ENCODE results near the gene GBX1. TPM values are rescaled to one million over a fixed set of nuclear protein-coding genes. Genes with fewer than 3 reads are reported as not detected.

The GBX1 gene
- total and polyA plus RNA-seq, 9 donors = 0.44 to 2.5 (median 1.5) TPM

GRCh38 chr7:151181011-151181431, 13.5 kb upstream of the GBX1 start:
- Histone ChIP-seq H3K27me3 (ENCODE audit: control insufficient read depth, insufficient read depth, low read length) (peaks cover 4% of the 10 kb centered on the region), H3K9me3 (replicated peaks; ENCODE audit: control insufficient read depth, low read depth, low read length) (no peaks in the 10 kb centered on the region), H3K4me3 (ENCODE audit: low read length) (no peak overlapping the region), H3K36me3 (ENCODE audit: control insufficient read depth, insufficient read depth, low read length) (no peaks in the 10 kb centered on the region), H3K27ac (ENCODE audit: low read length) (no peak overlapping the region), H3K4me1 (ENCODE audit: control insufficient read depth, insufficient read depth, low read length) (peaks cover 11% of the 10 kb centered on the region)
- DNase-seq = peak; percentile 61
- WGBS (ENCODE audit: insufficient coverage) = 53% methylated on average over 17 of the region's 22 CpGs

GRCh38 chr7:151179946-151180345, 12.5 kb upstream of the GBX1 start:
- WGBS (ENCODE audit: insufficient coverage) = 67% methylated on average over 1 of the region's 4 CpGs
- no peak for DNase-seq
- peaks cover 10% of the 10 kb centered on the region for H3K4me1 ChIP-seq (ENCODE audit: control insufficient read depth, insufficient read depth, low read length)
- H3K27me3 ChIP-seq (ENCODE audit: control insufficient read depth, insufficient read depth, low read length) = peaks cover 12% of the 10 kb centered on the region
- no peak overlapping the region for H3K27ac ChIP-seq (ENCODE audit: low read length)
- H3K36me3 ChIP-seq (ENCODE audit: control insufficient read depth, insufficient read depth, low read length) = no peaks in the 10 kb centered on the region
- H3K9me3 ChIP-seq (replicated peaks; ENCODE audit: control insufficient read depth, low read depth, low read length) = no peaks in the 10 kb centered on the region
- no peak overlapping the region for H3K4me3 ChIP-seq (ENCODE audit: low read length)

DNA sequence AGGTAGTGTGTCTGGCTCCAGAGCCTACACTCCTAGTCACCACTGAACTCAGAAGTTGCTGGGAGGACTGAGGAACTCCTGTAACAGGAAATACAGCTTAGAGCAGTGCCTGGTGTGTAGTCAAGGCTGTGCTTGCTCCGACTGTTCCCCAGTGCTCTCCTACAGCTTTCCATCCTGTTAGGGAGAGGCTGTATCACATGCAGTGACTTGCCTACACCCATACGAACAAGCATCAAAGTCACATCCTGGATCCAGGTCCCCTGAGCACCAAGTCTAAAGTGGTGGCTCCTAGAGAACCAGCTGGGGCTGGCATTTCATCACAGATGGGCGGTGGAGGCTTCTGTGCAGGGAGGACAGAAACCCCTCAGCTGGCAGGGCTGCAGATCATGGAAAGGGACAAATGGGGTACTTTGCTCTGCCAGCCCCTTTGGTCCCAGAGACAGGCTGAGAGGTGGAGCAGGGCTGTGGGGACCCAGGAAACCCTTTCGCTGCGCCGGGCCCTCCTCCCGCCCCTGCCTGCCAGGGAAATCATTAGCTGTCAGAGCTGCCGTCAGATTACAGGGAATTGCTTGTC, 11.9 kb upstream of the GBX1 start:
- no peak for DNase-seq
- WGBS (ENCODE audit: insufficient coverage) = 67% methylated on average over 8 of the region's 8 CpGs
- no peak overlapping the region for H3K4me3 ChIP-seq (ENCODE audit: low read length)
- H3K27me3 ChIP-seq (ENCODE audit: control insufficient read depth, insufficient read depth, low read length) = peaks cover 17% of the 10 kb centered on the region
- no peak overlapping the region for H3K27ac ChIP-seq (ENCODE audit: low read length)
- no peaks in the 10 kb centered on the region for H3K9me3 ChIP-seq (replicated peaks; ENCODE audit: control insufficient read depth, low read depth, low read length)
- H3K4me1 ChIP-seq (ENCODE audit: control insufficient read depth, insufficient read depth, low read length) = peaks cover 13% of the 10 kb centered on the region
- H3K36me3 ChIP-seq (ENCODE audit: control insufficient read depth, insufficient read depth, low read length) = no peaks in the 10 kb centered on the region

DNA sequence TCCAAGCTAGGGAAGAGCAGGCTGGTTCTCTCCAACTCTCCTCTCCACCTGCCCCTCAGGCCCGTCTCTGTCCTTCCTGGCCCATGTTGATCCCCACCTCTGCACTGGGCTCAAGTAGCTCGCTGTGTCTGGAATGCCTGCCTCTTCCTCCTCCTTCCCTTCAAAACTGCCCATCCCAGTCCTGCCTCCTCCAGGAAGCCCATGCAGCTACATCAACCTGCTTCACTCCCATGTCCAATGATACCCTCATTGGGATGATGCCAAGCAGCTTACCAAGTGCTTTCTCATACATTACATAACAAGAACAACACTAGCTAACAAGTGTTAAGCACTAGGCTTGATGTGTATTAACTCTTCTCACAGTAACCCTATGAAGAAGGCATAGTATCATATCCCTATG, 11.3 kb upstream of the GBX1 start:
- Histone ChIP-seq H3K27me3 (ENCODE audit: control insufficient read depth, insufficient read depth, low read length) (peaks cover 17% of the 10 kb centered on the region), H3K4me1 (ENCODE audit: control insufficient read depth, insufficient read depth, low read length) (peaks cover 13% of the 10 kb centered on the region)
- 50% methylated on average over 2 of the region's 2 CpGs for WGBS (ENCODE audit: insufficient coverage)

DNA sequence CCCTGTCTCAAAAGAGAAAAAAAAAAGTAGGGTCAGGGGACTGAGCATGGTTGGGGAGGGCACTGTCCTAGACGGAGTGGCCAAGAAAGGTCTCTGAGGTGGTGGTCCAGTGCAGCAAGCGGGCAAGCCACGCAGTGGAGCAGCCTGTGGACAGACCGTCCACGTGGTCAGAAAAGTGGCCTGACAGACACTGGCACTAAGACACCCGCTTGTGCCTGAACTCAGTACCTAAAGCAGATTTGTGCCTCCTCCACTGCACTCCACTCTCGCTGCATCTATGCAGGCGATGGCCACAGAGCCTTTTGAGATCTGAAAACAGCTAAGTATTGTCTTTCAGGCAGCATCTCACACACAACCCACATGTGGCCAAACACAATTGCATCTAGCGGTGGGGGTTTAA, 10.7 kb upstream of the GBX1 start:
- no peak overlapping the region for H3K27ac ChIP-seq (ENCODE audit: low read length)

More for the DNA sequence above, 11.3 kb upstream of the GBX1 start:
- Histone ChIP-seq H3K9me3 (replicated peaks; ENCODE audit: control insufficient read depth, low read depth, low read length) (no peaks in the 10 kb centered on the region), H3K36me3 (ENCODE audit: control insufficient read depth, insufficient read depth, low read length) (no peaks in the 10 kb centered on the region), H3K4me3 (ENCODE audit: low read length) (no peak overlapping the region), H3K27ac (ENCODE audit: low read length) (no peak overlapping the region)
- no peak for DNase-seq

GRCh38 chr7:151177310-151177709, 9.8 kb upstream of the GBX1 start:
- Histone ChIP-seq H3K4me3 (ENCODE audit: low read length) (no peak overlapping the region), H3K27me3 (ENCODE audit: control insufficient read depth, insufficient read depth, low read length) (peaks cover 28% of the 10 kb centered on the region), H3K4me1 (ENCODE audit: control insufficient read depth, insufficient read depth, low read length) (peaks cover 13% of the 10 kb centered on the region), H3K36me3 (ENCODE audit: control insufficient read depth, insufficient read depth, low read length) (no peaks in the 10 kb centered on the region), H3K27ac (ENCODE audit: low read length) (no peak overlapping the region), H3K9me3 (replicated peaks; ENCODE audit: control insufficient read depth, low read depth, low read length) (peaks cover 2% of the 10 kb centered on the region)
- WGBS (ENCODE audit: insufficient coverage) = no CpG with 5 or more reads among the region's 1 CpG
- DNase-seq = no peak

More for the DNA sequence above, 10.7 kb upstream of the GBX1 start:
- Histone ChIP-seq H3K9me3 (replicated peaks; ENCODE audit: control insufficient read depth, low read depth, low read length) (peaks cover 1% of the 10 kb centered on the region), H3K4me1 (ENCODE audit: control insufficient read depth, insufficient read depth, low read length) (peaks cover 13% of the 10 kb centered on the region), H3K27me3 (ENCODE audit: control insufficient read depth, insufficient read depth, low read length) (peaks cover 21% of the 10 kb centered on the region), H3K36me3 (ENCODE audit: control insufficient read depth, insufficient read depth, low read length) (no peaks in the 10 kb centered on the region), H3K4me3 (ENCODE audit: low read length) (no peak overlapping the region)
- DNase-seq = no peak
- 80% methylated on average over 9 of the region's 9 CpGs for WGBS (ENCODE audit: insufficient coverage)

GRCh38 chr7:151176401-151176800, 8.9 kb upstream of the GBX1 start:
- whole genome bisulfite sequencing (ENCODE audit: insufficient coverage) = 86% methylated on average over 7 of the region's 9 CpGs
- Histone ChIP-seq H3K9me3 (replicated peaks; ENCODE audit: control insufficient read depth, low read depth, low read length) (peaks cover 2% of the 10 kb centered on the region), H3K27ac (ENCODE audit: low read length) (no peak overlapping the region), H3K27me3 (ENCODE audit: control insufficient read depth, insufficient read depth, low read length) (peaks cover 31% of the 10 kb centered on the region), H3K4me3 (ENCODE audit: low read length) (no peak overlapping the region), H3K4me1 (ENCODE audit: control insufficient read depth, insufficient read depth, low read length) (peaks cover 13% of the 10 kb centered on the region), H3K36me3 (ENCODE audit: control insufficient read depth, insufficient read depth, low read length) (no peaks in the 10 kb centered on the region)
- no peak for DNase-seq

DNA sequence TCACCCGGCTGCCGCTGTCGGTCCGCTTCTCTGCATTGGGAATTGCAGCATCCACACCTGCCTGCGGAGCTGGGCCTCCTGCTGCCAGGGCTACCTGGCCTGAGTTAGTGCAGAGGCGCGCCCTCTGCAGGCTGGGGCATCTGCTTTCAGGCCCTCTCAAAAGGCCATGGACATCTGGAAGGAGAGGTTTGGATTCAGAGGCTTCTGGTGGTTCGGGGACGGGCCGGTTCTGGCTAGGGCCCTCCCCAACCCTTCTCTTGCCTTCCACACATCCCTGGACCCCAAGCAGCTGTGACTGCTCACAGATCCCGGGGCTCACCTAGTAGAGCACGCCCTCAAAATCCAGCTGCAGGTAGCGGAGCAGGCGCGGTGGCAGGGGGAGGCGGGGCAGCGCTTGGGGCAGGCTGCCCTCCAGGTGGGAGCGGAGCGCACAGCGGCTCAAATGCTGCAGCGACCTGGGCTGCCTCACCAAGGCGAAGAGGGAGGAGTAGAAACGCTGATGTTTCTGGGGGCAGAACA, 8.4 kb upstream of the GBX1 start:
- no peak overlapping the region for H3K27ac ChIP-seq (ENCODE audit: low read length)
- H3K36me3 ChIP-seq (ENCODE audit: control insufficient read depth, insufficient read depth, low read length) = no peaks in the 10 kb centered on the region
- H3K4me1 ChIP-seq (ENCODE audit: control insufficient read depth, insufficient read depth, low read length) = peaks cover 9% of the 10 kb centered on the region
- H3K9me3 ChIP-seq (replicated peaks; ENCODE audit: control insufficient read depth, low read depth, low read length) = peaks cover 2% of the 10 kb centered on the region
- no peak overlapping the region for H3K4me3 ChIP-seq (ENCODE audit: low read length)
- no peak for DNase-seq
- peaks cover 33% of the 10 kb centered on the region for H3K27me3 ChIP-seq (ENCODE audit: control insufficient read depth, insufficient read depth, low read length)
- 63% methylated on average over 20 of the region's 23 CpGs for WGBS (ENCODE audit: insufficient coverage)

GRCh38 chr7:151175047-151175792, 7.7 kb upstream of the GBX1 start:
- Histone ChIP-seq H3K4me3 (ENCODE audit: low read length) (no peak overlapping the region), H3K4me1 (ENCODE audit: control insufficient read depth, insufficient read depth, low read length) (peaks cover 2% of the 10 kb centered on the region), H3K27me3 (ENCODE audit: control insufficient read depth, insufficient read depth, low read length) (peaks cover 35% of the 10 kb centered on the region), H3K27ac (ENCODE audit: low read length) (no peak overlapping the region), H3K9me3 (replicated peaks; ENCODE audit: control insufficient read depth, low read depth, low read length) (peaks cover 2% of the 10 kb centered on the region), H3K36me3 (ENCODE audit: control insufficient read depth, insufficient read depth, low read length) (no peaks in the 10 kb centered on the region)
- DNase-seq = no peak
- 68% methylated on average over 14 of the region's 16 CpGs for WGBS (ENCODE audit: insufficient coverage)

DNA sequence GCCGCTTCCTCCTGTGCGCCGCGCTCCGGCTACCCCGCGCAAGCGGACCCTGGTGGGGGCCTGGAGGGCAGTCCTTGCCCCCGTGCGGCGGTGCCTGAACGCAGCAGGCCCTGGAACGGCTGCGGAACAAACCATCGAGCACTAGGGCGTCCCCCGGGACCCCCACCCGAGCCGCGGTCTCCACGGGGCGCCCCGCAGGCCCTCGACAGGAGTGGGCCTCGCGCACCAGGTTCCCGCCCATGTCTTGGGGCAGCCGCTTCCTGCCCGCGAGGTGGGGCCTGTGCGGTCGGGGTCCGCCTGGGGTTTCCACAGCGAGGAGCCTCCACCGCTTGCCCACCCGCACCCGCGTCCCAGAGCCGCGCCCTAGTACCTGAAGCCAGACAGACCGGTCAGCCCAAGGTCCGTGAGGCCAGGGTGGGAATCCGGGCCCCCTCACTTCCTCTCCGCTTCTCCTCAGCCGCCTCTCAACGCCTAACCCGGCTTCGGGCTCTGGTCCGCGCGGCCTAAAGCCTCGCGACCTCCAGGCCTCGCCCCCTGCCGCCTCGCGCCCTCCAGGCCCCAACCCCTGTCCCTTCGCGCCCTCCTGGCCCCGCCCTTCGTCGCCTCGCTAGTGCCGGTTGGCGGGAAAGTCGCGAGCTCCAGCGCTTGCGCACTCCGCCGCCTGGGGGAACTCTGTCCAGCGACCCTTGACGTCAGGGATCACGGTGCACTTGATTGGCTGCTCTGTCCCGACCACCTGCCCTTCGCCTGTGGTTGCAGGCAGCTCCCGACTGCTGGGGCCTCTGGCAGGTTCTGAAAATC, 7.0 kb upstream of the GBX1 start:
- Histone ChIP-seq H3K9me3 (replicated peaks; ENCODE audit: control insufficient read depth, low read depth, low read length) (peaks cover 2% of the 10 kb centered on the region), H3K27ac (ENCODE audit: low read length) (no peak overlapping the region), H3K27me3 (ENCODE audit: control insufficient read depth, insufficient read depth, low read length) (peaks cover 35% of the 10 kb centered on the region), H3K36me3 (ENCODE audit: control insufficient read depth, insufficient read depth, low read length) (no peaks in the 10 kb centered on the region), H3K4me1 (ENCODE audit: control insufficient read depth, insufficient read depth, low read length) (peaks cover 2% of the 10 kb centered on the region), H3K4me3 (ENCODE audit: low read length) (no peak overlapping the region)
- peak; percentile 39 for DNase-seq
- WGBS (ENCODE audit: insufficient coverage) = 56% methylated on average over 77 of the region's 77 CpGs

Data from muscle of leg (tissue), 11 donors.